GM18519 (cell line): ENCODE measurements around the gene ADRA2C.

ENCODE experiments used
- ATAC-seq: cut with Tn5 transposase; IDR thresholded peaks from one replicate; pipeline ENCODE4 v1.9.1; 2021; ENCODE audit warnings: mild to moderate bottlenecking, moderate library complexity; ENCODE audit not compliant: unreplicated experiment, low FRiP score

The ADRA2C gene

GRCh38 chr4:3790006-3790561 is 23.9 kb downstream of the ADRA2C start:
- no peak for ATAC-seq

- no peak for ATAC-seq
These were observed 25.1 kb downstream of the ADRA2C start for GRCh38 chr4:3791256-3791655.

GRCh38 chr4:3791910-3792542 is 25.8 kb downstream of the ADRA2C start:
- ATAC-seq: no peak

DNA sequence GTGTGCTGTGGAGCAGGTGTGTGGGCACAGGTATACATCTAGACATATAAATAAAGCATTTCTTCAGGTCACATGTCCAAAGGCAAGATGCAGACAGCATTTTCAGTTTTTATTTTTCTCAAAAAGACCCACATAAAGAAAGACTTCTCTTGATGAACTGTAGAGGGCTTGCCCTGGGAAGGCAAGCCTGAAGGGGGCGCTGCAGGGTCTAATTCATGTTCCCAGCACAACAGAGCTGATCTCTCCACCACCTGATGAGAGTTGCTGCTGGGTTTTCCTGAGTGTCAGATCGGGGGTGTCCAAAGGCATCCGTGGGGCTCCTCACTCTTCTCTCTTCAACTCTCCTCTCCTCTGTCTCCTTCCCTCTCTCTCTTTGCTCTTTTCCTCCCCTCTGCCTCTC is 26.6 kb downstream of the ADRA2C start:
- no peak for ATAC-seq

DNA sequence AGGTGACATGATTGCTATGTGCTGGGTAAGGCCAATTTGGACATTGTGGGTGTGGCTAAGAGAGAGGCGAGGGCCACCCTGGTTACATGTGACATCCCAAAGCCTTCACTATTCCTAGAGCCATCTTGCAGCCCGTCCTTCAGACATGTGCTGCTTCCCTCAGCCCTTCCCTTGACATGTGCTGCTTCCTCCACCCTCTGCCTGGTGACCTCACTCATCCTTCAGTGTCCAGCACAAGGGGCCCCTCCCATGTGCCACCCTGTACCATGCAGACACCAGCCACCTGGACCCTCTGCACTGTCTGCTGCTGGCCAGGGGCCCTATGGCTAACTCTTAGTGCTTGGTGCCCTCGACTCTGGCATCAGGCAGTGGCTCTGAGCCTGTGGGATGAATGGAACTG is 27.4 kb downstream of the ADRA2C start:
- no peak for ATAC-seq

GRCh38 chr4:3796960-3797359 is 30.8 kb downstream of the ADRA2C start:
- no peak for ATAC-seq

GRCh38 chr4:3797831-3798790 is 31.9 kb downstream of the ADRA2C start:
- ATAC-seq: no peak

DNA sequence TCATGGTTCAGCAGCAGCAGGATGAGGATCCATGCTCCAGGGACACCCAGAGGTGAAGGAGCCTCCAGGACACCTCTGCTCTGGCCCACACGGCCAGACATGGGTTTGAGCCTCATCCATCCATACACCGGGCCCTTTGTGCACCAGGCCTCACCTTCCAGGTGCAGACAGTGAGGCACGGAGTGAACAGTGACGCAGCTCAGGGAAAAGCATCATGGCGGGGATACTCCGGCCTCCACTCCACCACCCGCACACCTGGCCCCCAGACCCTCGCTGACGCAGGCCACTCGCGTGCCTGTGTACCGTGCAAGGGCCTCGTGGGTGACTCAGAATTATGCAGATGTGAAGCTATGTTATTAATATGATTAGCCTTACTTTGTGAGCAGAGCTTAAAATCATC is 33.3 kb downstream of the ADRA2C start:
- ATAC-seq: no peak

GRCh38 chr4:3800351-3800750 is 34.2 kb downstream of the ADRA2C start:
- no peak for ATAC-seq

- no peak for ATAC-seq
These were observed 35.3 kb downstream of the ADRA2C start for GRCh38 chr4:3801521-3801920.

DNA sequence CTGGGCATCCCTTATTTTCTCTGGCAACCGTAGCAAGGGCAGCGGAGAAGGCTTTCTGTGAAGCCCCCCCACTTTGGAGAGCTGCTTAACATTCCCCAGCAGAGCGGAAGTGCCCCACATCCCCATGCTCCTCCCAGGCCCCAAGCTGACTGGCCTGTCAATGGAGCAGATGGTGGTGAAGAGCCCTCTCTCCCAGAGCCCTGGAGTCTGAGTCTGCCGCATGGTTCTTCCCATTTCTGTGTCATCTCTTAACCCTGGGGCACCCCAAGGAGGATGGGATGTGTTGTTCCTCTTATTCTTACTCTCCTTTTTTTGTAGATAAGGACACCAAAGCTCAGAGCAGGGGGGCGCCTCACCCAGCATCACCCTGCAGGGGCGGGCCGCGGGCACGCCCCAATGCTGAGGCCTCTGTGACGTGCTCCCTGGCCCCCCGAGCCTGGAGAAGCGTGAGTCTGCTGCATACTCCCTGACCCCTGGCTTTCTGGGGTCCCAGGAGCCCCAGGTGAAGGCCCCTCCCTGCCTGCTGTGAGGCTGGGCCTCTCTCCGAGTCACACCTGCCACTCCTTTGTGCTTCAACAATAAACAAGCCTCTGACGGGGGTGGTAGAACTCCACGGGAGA is 35.9 kb downstream of the ADRA2C start:
- ATAC-seq: no peak

DNA sequence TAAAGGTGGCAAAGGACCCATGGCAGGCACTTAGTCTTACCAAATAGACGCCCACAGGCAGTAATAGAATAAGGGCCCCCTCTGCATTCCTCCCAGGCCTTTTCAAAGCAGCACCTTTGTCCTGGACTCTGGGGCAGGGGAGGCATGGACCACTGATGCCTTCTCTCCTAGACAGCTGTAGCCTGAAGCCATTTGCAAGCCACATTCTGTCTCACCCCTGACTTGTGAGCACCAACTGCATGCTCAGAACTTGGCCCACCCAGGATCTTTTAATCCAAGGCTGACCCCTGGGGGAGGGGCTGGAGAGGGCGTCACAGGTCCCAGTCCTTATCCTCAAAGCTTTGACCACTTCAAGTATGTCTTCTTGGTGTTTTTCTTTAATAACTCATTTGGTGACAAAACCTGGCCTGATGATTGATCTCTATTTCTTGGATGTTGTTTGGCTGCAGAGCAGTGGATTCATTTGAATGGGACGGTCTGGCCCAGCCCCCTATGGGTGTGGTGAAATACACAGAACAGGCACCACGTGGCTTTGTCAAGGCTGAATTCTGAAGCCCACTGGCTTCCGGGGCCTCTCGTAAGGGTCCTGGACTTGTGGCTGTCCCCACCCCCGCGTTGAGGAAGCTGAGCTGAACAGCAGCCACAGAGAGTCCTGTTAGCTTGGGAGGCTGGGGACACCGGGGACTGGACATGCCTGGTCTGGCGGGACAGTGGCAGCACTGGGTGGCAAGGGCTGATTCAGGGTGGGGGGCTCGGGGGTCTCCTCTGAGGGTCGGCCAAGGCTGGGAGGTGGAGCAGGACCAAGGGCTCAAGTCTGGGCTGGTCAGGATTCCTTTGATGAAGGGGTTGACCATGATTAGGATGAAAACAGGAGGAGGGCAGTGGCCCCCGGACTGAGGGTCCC is 36.6 kb downstream of the ADRA2C start:
- ATAC-seq: no peak

GRCh38 chr4:3803475-3803847 is 37.3 kb downstream of the ADRA2C start:
- no peak for ATAC-seq

GRCh38 chr4:3803946-3804345 is 37.8 kb downstream of the ADRA2C start:
- no peak for ATAC-seq

GRCh38 chr4:3805026-3805425 is 38.8 kb downstream of the ADRA2C start:
- ATAC-seq: no peak

DNA sequence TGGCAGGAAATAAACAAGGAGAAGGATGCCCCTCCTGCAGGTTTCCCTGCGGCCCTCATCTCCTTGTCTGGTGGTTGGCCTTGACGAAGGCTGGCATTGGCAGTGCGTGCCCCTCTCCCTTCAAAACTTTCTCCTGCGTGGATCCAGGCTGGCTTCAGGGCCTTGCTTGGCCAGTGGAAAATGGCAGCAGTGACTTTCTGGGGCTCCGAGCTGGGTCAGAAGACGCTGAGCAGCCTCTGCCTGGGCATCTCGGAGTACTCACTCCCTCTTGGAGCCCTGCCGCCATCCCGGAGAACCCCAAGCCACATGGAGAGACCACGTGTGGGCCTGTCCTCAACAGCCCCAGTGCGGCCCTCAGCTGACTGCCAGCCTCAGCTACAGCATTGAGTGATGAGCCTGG is 39.5 kb downstream of the ADRA2C start:
- no peak for ATAC-seq

GRCh38 chr4:3807311-3807710 is 41.1 kb downstream of the ADRA2C start:
- no peak for ATAC-seq

DNA sequence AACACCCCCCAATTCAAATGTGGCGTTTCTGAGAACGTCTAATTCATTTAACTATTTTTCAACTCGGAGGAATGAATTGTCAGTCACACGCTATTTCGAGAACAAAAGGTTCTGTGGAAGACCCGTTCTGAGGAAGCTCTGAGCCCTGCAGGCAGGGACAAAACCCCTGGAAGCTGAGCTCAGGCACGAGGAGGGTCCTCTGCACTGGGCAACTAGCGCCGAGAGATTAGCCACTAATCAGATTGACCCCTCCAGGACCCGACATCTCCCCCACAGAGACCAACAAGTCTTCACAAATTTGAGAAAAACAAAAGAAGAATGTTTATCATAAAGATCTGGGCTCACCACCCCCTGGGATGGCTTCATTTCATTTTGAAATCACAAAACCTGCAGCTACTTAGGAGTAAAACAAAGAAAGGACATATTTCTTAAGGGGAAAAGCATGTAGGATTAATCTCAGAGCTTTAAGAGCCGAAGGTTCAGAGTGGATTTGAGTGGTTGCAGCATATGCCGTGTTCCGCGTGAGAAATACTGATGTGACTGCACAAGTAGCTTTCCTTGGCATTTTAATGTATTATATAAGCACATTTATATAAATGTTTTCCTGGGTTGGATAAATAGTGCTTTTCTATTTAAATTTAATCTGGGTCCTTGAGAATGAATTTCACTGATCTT is 41.8 kb downstream of the ADRA2C start:
- ATAC-seq: no peak

- ATAC-seq: no peak
These were observed 42.4 kb downstream of the ADRA2C start for GRCh38 chr4:3808597-3808996.

DNA sequence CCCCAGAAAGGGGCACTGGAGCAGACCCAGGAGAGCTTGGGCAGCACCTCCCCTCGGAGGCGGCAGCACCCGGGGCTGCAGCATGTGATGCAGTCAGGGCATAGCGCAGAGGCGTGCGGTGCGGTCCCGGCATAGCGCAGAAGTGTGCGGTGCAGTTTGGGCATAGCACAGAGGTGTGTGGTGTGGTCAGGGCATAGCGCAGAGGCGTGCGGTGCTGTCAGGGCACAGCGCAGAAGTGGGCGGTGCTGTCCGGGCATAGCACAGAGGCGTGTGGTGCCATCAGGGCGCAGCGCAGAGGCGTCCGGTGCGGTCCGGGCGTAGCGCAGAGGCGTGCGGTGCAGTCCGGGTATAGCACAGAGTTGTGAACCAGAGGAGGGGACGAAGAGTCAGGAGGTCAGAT is 42.8 kb downstream of the ADRA2C start:
- no peak for ATAC-seq
